Glutamatergic neuron (in vitro differentiated cells): ENCODE measurements around the gene CCT5. TPM values are rescaled to one million over a fixed set of nuclear protein-coding genes. Genes with fewer than 3 reads are reported as not detected.

ENCODE experiments used
- DNase-seq: peaks from one replicate; pipeline ENCODE4 v3.0.0; 2022
- H3K27ac Mint-ChIP-seq: one replicate; pipeline ENCODE4 v1.8.0; 2020; ENCODE audit warnings: mild to moderate bottlenecking, mixed read lengths, inconsistent platforms; ENCODE audit not compliant: unreplicated experiment
- H3K27me3 Mint-ChIP-seq: one replicate; pipeline ENCODE4 v1.8.0; 2020; ENCODE audit warnings: mild to moderate bottlenecking, moderate library complexity, mixed read lengths, inconsistent platforms; ENCODE audit not compliant: unreplicated experiment
- H3K36me3 Mint-ChIP-seq: one replicate; pipeline ENCODE4 v1.8.0; 2020; ENCODE audit warnings: mild to moderate bottlenecking, mixed read lengths, inconsistent platforms; ENCODE audit not compliant: unreplicated experiment
- H3K4me1 Mint-ChIP-seq: one replicate; pipeline ENCODE4 v1.8.0; 2020; ENCODE audit warnings: mild to moderate bottlenecking, low read depth, mixed read lengths, inconsistent platforms; ENCODE audit not compliant: unreplicated experiment
- H3K4me3 Mint-ChIP-seq: one replicate; pipeline ENCODE4 v1.8.0; 2020; ENCODE audit warnings: mild to moderate bottlenecking, mixed read lengths, inconsistent platforms; ENCODE audit not compliant: unreplicated experiment
- H3K9me3 Mint-ChIP-seq: one replicate; pipeline ENCODE4 v1.8.0; 2020; ENCODE audit warnings: mild to moderate bottlenecking, moderate library complexity, mixed read lengths, inconsistent platforms; ENCODE audit not compliant: unreplicated experiment
- total RNA-seq: library from RNA; stranded (reverse); fragmentation: NEBNext Ultra II Directional; extraction: Animal tissue kit (Norgen Biotek cat#: 25700); gene quantifications from one replicate; pipeline ENCODE4 v1.2.1, GENCODE V29; 2021; ENCODE audit not compliant: unreplicated experiment
- TF ChIP-seq, protein P1 (sequence below): fragments of 200-600 bp; sonication (generic); IDR thresholded peaks from one replicate; pipeline ENCODE4 v1.5.0; 2021; ENCODE audit not compliant: partially characterized antibody, unreplicated experiment

The CCT5 gene
- total RNA-seq, 1 donor from 2014 or later = 284 TPM

GRCh38 chr5:10213316-10213715 is 36.8 kb upstream of the CCT5 start:
- TF ChIP-seq, protein P1, sequence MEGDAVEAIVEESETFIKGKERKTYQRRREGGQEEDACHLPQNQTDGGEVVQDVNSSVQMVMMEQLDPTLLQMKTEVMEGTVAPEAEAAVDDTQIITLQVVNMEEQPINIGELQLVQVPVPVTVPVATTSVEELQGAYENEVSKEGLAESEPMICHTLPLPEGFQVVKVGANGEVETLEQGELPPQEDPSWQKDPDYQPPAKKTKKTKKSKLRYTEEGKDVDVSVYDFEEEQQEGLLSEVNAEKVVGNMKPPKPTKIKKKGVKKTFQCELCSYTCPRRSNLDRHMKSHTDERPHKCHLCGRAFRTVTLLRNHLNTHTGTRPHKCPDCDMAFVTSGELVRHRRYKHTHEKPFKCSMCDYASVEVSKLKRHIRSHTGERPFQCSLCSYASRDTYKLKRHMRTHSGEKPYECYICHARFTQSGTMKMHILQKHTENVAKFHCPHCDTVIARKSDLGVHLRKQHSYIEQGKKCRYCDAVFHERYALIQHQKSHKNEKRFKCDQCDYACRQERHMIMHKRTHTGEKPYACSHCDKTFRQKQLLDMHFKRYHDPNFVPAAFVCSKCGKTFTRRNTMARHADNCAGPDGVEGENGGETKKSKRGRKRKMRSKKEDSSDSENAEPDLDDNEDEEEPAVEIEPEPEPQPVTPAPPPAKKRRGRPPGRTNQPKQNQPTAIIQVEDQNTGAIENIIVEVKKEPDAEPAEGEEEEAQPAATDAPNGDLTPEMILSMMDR = no peak
- H3K27me3 Mint-ChIP-seq = no peaks in the 10 kb centered on the region
- DNase-seq = no peak
- H3K4me1 Mint-ChIP-seq = no peaks in the 10 kb centered on the region
- no peak overlapping the region for H3K4me3 Mint-ChIP-seq
- H3K9me3 Mint-ChIP-seq = no peaks in the 10 kb centered on the region
- no peaks in the 10 kb centered on the region for H3K36me3 Mint-ChIP-seq
- no peak overlapping the region for H3K27ac Mint-ChIP-seq

DNA sequence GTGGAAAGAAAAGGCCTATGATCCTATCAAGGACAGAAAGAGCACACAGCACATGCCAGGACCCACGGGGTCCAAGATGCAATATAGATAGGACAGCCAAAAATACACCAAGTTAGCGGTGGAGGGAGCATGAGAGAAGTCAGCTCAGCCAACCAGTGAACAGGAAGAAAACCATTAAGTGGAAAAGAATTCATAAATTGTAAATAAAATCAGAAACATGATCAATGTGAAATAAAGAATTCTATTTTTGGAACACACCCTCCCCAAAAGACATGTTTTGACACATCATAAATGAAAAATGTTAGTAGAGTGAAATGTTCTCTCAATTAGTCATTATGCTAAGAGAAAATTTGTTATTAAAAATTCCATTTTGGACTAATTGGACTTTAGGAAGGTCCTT is 36.0 kb upstream of the CCT5 start:
- no peaks in the 10 kb centered on the region for H3K27me3 Mint-ChIP-seq
- H3K4me1 Mint-ChIP-seq = no peaks in the 10 kb centered on the region
- H3K9me3 Mint-ChIP-seq = no peaks in the 10 kb centered on the region
- TF ChIP-seq, protein P1 = no peak
- H3K36me3 Mint-ChIP-seq = no peaks in the 10 kb centered on the region
- H3K4me3 Mint-ChIP-seq = no peak overlapping the region
- no peak for DNase-seq
- no peak overlapping the region for H3K27ac Mint-ChIP-seq

DNA sequence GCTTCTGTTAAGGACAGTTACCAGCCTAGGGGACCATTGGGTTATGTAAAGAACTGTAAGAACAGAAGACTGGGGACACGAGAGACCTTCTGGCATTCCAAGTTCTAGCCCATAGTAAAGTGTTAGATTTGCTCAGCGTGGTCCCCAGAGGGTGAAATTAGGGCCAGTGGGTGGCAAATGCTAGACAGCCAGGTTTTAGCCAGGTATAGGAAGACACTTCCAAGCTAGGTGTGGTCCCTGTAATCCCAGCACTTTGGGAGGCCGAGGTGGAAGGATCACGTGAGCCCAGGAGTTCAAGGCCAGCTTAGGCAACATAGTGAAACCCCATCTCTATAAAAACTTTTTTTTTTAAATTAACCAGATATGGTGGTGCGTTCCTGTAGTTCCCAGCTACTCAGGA is 34.7 kb upstream of the CCT5 start:
- H3K36me3 Mint-ChIP-seq = no peaks in the 10 kb centered on the region
- TF ChIP-seq, protein P1 = no peak
- no peaks in the 10 kb centered on the region for H3K27me3 Mint-ChIP-seq
- no peaks in the 10 kb centered on the region for H3K9me3 Mint-ChIP-seq
- H3K4me1 Mint-ChIP-seq = no peaks in the 10 kb centered on the region
- no peak overlapping the region for H3K4me3 Mint-ChIP-seq
- no peak for DNase-seq
- no peak overlapping the region for H3K27ac Mint-ChIP-seq

DNA sequence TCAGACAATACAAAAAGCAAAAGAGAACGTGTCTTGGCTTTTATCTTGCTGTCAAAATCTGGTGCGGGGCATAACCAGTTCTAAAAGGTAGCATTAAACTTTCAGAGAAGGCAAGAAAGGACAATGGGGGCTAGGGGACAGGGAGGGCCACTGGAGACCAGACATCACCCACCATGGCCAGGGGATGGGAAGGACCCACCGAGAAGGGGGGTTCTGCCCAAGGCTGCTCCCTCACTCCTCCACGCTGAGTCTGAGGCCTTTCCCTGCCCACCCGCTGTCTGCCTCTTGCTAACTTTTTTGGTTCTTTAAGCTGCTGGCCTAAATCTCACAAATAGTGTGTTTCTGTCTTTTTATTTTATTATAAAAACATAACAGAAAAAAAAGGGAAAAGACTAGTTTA is 34.0 kb upstream of the CCT5 start:
- Mint-ChIP-seq H3K36me3 (no peaks in the 10 kb centered on the region), H3K4me1 (no peaks in the 10 kb centered on the region), H3K27ac (no peak overlapping the region), H3K27me3 (no peaks in the 10 kb centered on the region), H3K4me3 (no peak overlapping the region), H3K9me3 (no peaks in the 10 kb centered on the region)
- TF ChIP-seq, protein P1 = no peak
- no peak for DNase-seq

GRCh38 chr5:10218658-10219057 is 31.4 kb upstream of the CCT5 start:
- no peaks in the 10 kb centered on the region for H3K4me1 Mint-ChIP-seq
- no peak overlapping the region for H3K27ac Mint-ChIP-seq
- H3K4me3 Mint-ChIP-seq = no peak overlapping the region
- no peak for DNase-seq
- H3K27me3 Mint-ChIP-seq = peaks cover under 1% of the 10 kb centered on the region
- H3K36me3 Mint-ChIP-seq = peaks cover 8% of the 10 kb centered on the region
- H3K9me3 Mint-ChIP-seq = peaks cover 2% of the 10 kb centered on the region
- TF ChIP-seq, protein P1 = no peak
